A549 (cell line): Measurements from ENCODE around the gene FOXO1.

Source experiments
- CTCF ChIP-seq: fragments of >200 bp; sonication (Bioruptor Twin); formaldehyde crosslinking; IDR thresholded peaks from 3 replicates; pipeline ENCODE4 v1.5.1; 2016
- EP300 ChIP-seq, 2 experiments: fragments of >200 bp; sonication (Bioruptor Twin); formaldehyde crosslinking; IDR thresholded peaks; 2 replicates in 1 of 2; 3 replicates in 1 of 2; pipeline ENCODE4 v1.6.1; 2016 to 2017
- POLR2A ChIP-seq: IDR thresholded peaks from 2 replicates; pipeline ENCODE4 v1.6.1; 2012; ENCODE audit warnings: mild to moderate bottlenecking, low read length
- RCOR1 ChIP-seq: fragments of 150-350 bp; IDR thresholded peaks from 2 replicates; pipeline ENCODE4 v1.6.1; 2014; ENCODE audit warnings: antibody characterized with exemption, low read length, low read depth
- USF2 ChIP-seq: fragments of 450-650 bp; IDR thresholded peaks from 2 replicates; pipeline ENCODE4 v1.6.1; 2014; ENCODE audit warnings: antibody characterized with exemption

DNA sequence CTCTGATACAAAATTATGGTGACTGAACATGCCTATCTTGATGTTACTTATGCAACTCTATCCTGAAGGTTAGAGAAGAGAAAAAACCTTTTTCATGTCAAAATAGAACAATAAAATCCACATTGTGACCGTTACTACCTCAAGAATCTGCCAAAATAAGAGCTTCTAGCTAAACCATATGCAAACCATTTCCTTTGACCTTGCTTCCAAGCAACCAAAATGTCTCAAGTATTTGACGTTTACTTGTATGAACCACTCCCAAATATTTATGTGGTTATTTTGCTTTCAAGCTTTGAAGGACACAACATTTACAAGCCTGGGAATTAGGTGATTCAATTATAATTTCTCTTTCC is 13.9 kb downstream of the FOXO1 start:
- TF ChIP-seq CTCF (no peak), POLR2A (no peak), EP300 (IDR thresholded peaks at IDR 0.05) (no peak), RCOR1 (no peak), USF2 (no peak)
